Glutamatergic neuron (in vitro differentiated cells): ENCODE results near the gene TTC34. TPM values are rescaled to one million over a fixed set of nuclear protein-coding genes. Genes with fewer than 3 reads are reported as not detected.

ENCODE experiments used
- DNase-seq: peaks from one replicate; pipeline ENCODE4 v3.0.0; 2022
- H3K27ac Mint-ChIP-seq: one replicate; pipeline ENCODE4 v1.8.0; 2020; ENCODE audit warnings: mild to moderate bottlenecking, mixed read lengths, inconsistent platforms; ENCODE audit not compliant: unreplicated experiment
- H3K27me3 Mint-ChIP-seq: one replicate; pipeline ENCODE4 v1.8.0; 2020; ENCODE audit warnings: mild to moderate bottlenecking, moderate library complexity, mixed read lengths, inconsistent platforms; ENCODE audit not compliant: unreplicated experiment
- H3K36me3 Mint-ChIP-seq: one replicate; pipeline ENCODE4 v1.8.0; 2020; ENCODE audit warnings: mild to moderate bottlenecking, mixed read lengths, inconsistent platforms; ENCODE audit not compliant: unreplicated experiment
- H3K4me1 Mint-ChIP-seq: one replicate; pipeline ENCODE4 v1.8.0; 2020; ENCODE audit warnings: mild to moderate bottlenecking, low read depth, mixed read lengths, inconsistent platforms; ENCODE audit not compliant: unreplicated experiment
- H3K4me3 Mint-ChIP-seq: one replicate; pipeline ENCODE4 v1.8.0; 2020; ENCODE audit warnings: mild to moderate bottlenecking, mixed read lengths, inconsistent platforms; ENCODE audit not compliant: unreplicated experiment
- H3K9me3 Mint-ChIP-seq: one replicate; pipeline ENCODE4 v1.8.0; 2020; ENCODE audit warnings: mild to moderate bottlenecking, moderate library complexity, mixed read lengths, inconsistent platforms; ENCODE audit not compliant: unreplicated experiment
- total RNA-seq: library from RNA; stranded (reverse); fragmentation: NEBNext Ultra II Directional; extraction: Animal tissue kit (Norgen Biotek cat#: 25700); gene quantifications from one replicate; pipeline ENCODE4 v1.2.1, GENCODE V29; 2021; ENCODE audit not compliant: unreplicated experiment
- TF ChIP-seq, protein P1 (sequence below): fragments of 200-600 bp; sonication (generic); IDR thresholded peaks from one replicate; pipeline ENCODE4 v1.5.0; 2021; ENCODE audit not compliant: partially characterized antibody, unreplicated experiment

The TTC34 gene
- total RNA-seq, 1 donor from 2014 or later: 0.74 TPM

DNA sequence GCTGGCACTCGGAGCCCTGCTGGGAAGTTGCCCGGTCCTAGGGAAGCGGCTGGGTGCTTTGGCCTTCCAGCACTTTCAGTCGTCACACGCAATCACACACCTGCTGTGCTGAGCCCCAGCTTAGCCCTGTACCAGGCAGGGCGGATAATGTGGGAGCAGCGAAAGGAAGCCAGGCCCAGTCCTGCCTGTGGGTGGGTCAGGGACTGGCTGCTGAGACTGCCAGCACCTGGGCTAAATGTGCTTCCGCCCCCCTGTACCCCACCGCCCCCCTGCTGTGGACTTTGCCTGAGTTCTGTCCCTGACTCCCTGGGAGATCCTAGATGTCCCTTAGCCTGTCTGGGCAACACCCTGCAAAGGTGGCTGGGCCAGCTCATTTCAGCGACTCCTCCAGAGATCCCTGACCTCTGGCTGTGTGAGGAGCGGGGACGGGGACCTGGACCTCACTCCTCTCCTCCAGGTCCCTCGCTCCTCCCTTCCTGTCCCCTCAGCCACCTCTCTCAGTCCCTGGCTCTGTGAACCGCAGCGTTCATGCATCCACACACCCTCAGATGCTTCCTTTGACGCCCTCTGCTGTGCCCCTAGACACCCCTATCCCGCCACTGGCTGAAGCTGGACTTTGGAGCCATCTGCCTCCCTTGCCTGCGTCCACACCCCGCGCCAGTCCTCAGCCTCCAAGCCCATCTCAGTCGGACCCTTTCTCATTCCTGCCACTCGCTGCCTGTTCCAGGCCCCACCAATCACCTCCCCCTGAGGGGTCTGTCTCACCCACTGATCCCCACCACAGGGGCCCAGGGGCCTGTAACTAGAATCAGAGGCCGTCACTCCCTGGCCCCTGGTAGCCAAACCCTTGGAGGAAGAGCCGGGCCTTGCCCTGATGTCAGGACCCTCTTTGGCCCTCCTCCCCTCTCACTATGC is 170.1 kb downstream of the TTC34 start:
- H3K4me3 Mint-ChIP-seq: no peak overlapping the region
- peaks cover 19% of the 10 kb centered on the region for H3K27me3 Mint-ChIP-seq
- no peak overlapping the region for H3K27ac Mint-ChIP-seq
- H3K36me3 Mint-ChIP-seq: peaks cover 8% of the 10 kb centered on the region
- no peak for DNase-seq
- TF ChIP-seq, protein P1, sequence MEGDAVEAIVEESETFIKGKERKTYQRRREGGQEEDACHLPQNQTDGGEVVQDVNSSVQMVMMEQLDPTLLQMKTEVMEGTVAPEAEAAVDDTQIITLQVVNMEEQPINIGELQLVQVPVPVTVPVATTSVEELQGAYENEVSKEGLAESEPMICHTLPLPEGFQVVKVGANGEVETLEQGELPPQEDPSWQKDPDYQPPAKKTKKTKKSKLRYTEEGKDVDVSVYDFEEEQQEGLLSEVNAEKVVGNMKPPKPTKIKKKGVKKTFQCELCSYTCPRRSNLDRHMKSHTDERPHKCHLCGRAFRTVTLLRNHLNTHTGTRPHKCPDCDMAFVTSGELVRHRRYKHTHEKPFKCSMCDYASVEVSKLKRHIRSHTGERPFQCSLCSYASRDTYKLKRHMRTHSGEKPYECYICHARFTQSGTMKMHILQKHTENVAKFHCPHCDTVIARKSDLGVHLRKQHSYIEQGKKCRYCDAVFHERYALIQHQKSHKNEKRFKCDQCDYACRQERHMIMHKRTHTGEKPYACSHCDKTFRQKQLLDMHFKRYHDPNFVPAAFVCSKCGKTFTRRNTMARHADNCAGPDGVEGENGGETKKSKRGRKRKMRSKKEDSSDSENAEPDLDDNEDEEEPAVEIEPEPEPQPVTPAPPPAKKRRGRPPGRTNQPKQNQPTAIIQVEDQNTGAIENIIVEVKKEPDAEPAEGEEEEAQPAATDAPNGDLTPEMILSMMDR: no peak
- H3K9me3 Mint-ChIP-seq: peaks cover 7% of the 10 kb centered on the region
- no peaks in the 10 kb centered on the region for H3K4me1 Mint-ChIP-seq

GRCh38 chr1:2630498-2631135 is 170.9 kb downstream of the TTC34 start:
- TF ChIP-seq, protein P1: no peak
- Mint-ChIP-seq H3K27me3 (peaks cover 19% of the 10 kb centered on the region), H3K36me3 (peaks cover 8% of the 10 kb centered on the region), H3K9me3 (peaks cover 7% of the 10 kb centered on the region), H3K27ac (no peak overlapping the region), H3K4me1 (no peaks in the 10 kb centered on the region), H3K4me3 (no peak overlapping the region)
- DNase-seq: no peak

DNA sequence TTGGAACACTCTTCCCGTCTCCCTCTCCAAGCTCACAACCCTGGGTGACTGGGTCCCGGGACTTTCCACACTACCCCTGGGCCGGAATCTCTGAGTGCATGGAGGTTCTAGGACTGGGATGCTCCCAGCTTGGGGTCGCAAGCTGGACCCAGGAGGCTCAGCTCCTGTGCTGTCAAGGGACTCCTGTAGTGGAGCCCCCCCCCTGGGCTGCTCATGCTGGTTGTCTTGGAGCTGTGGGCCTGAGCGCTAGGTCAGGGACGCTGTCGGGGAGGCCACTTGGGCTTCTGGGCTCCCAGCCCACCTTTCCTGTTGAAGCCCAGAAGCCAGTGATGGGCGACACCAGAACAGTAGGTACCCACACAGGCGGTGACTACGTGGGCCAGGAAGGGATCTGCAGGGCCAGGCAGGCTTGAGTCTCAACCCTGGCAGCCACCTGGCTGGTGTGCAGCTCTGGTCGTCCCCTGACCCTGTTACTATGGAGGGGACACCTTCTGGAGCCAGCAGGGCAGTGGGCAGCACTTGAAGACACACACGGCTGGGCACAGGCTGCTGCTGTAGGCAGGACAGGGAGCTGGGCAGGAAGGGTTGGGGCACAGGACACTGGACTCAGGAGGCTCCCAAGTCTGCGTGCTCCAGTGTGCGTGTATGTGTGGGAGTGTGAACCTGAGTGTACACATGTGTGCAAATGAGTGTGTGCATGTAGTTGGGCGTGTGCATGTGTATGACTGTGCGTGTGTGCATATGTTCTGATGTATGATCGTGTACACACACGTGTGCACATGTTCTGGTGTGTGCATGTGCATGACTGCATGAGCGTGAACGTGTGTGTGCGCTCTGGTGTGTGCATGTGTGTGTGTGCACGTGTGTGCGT is 171.6 kb downstream of the TTC34 start:
- peaks cover 8% of the 10 kb centered on the region for H3K36me3 Mint-ChIP-seq
- no peaks in the 10 kb centered on the region for H3K4me1 Mint-ChIP-seq
- TF ChIP-seq, protein P1: no peak
- H3K4me3 Mint-ChIP-seq: peak overlapping the region; percentile 55
- H3K27ac Mint-ChIP-seq: no peak overlapping the region
- H3K9me3 Mint-ChIP-seq: peaks cover 7% of the 10 kb centered on the region
- peaks cover 19% of the 10 kb centered on the region for H3K27me3 Mint-ChIP-seq
- DNase-seq: no peak

- Mint-ChIP-seq H3K4me1 (no peaks in the 10 kb centered on the region), H3K9me3 (peaks cover 7% of the 10 kb centered on the region), H3K27ac (no peak overlapping the region), H3K27me3 (peaks cover 19% of the 10 kb centered on the region), H3K36me3 (peaks cover 8% of the 10 kb centered on the region), H3K4me3 (no peak overlapping the region)
- no peak for DNase-seq
- TF ChIP-seq, protein P1: no peak
Measured at GRCh38 chr1:2628933-2629626, 172.4 kb downstream of the TTC34 start.
